K562 (cell line): Measurements from ENCODE around the gene MPG. TPM values are rescaled to one million over a fixed set of nuclear protein-coding genes. Genes with fewer than 3 reads are reported as not detected.

ENCODE experiments used
- ATAC-seq: fragments of 200-7000 bp; cut with Tn5 transposase; 3 replicates; pipeline ENCODE4 v1.9.1; 2020; ENCODE audit warnings: moderate library complexity
- BruUV-seq: library from RNA; stranded (reverse); fragments of 400-500 nt; replicated peaks from 2 replicates; lab custom pipeline; 2021; lab: Mats Ljungman, UMichigan
- CTCF ChIA-PET: fragments of 300-600 bp; formaldehyde crosslinking; extraction: SDS; loops from one replicate; lab custom pipeline; 2021; ENCODE audit warnings: low intra/inter-chr PET ratio; lab: Yijun Ruan, JAX
- POLR2A ChIA-PET: fragments of 300-600, 350-650 bp; sonication (Branson Sonifier 250); formaldehyde crosslinking; extraction: SDS; loops from one replicate; lab custom pipeline; 2021; ENCODE audit warnings: antibody characterized with exemption, inconsistent platforms; lab: Yijun Ruan, JAX
- DNase-seq, 4 experiments: peaks; one replicate each; pipeline versions ENCODE4 v3.0.0 to v3.0.0-alpha.2; 2011 to 2018; ENCODE audit warnings: low spot score in 3 of 4, mixed read lengths in 3 of 4; ENCODE audit errors: extremely low read depth in 1 of 4
- FAIRE-seq: peaks from 2 replicates; lab custom pipeline; 2011; peaks lifted over from hg19 to GRCh38; lab: Jason Lieb, UNC
- H2AFZ ChIP-seq: 2 replicates; pipeline ENCODE4 v1.6.0; 2011; ENCODE audit warnings: low read depth, low read length, control low read depth, inconsistent platforms
- H3K27ac ChIP-seq: fragments of 200-600 bp; 3 replicates; pipeline ENCODE4 v1.8.0; 2011; ENCODE audit warnings: low read depth, mild to moderate bottlenecking, control low read depth, inconsistent platforms, low read length, moderate library complexity, mixed read lengths; ENCODE audit errors: extremely low read depth
- H3K27me3 ChIP-seq, 2 experiments: fragments of 300-600 bp in 1 of 2; 2 replicates in 1 of 2; 3 replicates in 1 of 2; pipeline versions ENCODE4 v1.6.0 to v1.8.0; 2011; ENCODE audit warnings: inconsistent platforms in 2 of 2, low read length in 2 of 2, mild to moderate bottlenecking in 1 of 2, mixed read lengths in 1 of 2, moderate library complexity in 1 of 2; ENCODE audit not compliant: control insufficient read depth in 2 of 2, insufficient read depth in 2 of 2
- H3K36me3 ChIP-seq: fragments of 300-600 bp; 3 replicates; pipeline ENCODE4 v1.8.0; 2011; ENCODE audit warnings: mild to moderate bottlenecking, low read length, inconsistent platforms; ENCODE audit not compliant: control insufficient read depth, insufficient read depth
- H3K4me1 ChIP-seq, 2 experiments: fragments of 200-600 bp in 1 of 2; replicated peaks in 1 of 2; 2 replicates in 1 of 2; 3 replicates in 1 of 2; pipeline versions ENCODE4 v1.5.1 to v1.8.0; 2011; ENCODE audit warnings: inconsistent platforms in 2 of 2, low read length in 2 of 2, mild to moderate bottlenecking in 1 of 2, mixed read lengths in 1 of 2, moderate library complexity in 1 of 2; ENCODE audit not compliant: control insufficient read depth in 2 of 2, insufficient read depth in 2 of 2
- H3K4me2 ChIP-seq: 2 replicates; pipeline ENCODE4 v1.6.1; 2011; ENCODE audit warnings: low read length, control low read depth, inconsistent platforms, mixed read lengths; ENCODE audit not compliant: insufficient read depth
- H3K4me3 ChIP-seq: fragments of 200-600 bp; sonication (generic), shearing (Covaris generic); 2 replicates; pipeline ENCODE4 v1.5.1; 2016; ENCODE audit warnings: control low read depth, inconsistent platforms
- H3K79me2 ChIP-seq: fragments of 200-600 bp; 3 replicates; pipeline ENCODE4 v1.8.0; 2011; ENCODE audit warnings: low read length, inconsistent platforms; ENCODE audit not compliant: control insufficient read depth, insufficient read depth
- H3K9ac ChIP-seq, 2 experiments: 2 replicates each; pipeline versions ENCODE4 v1.6.0 to v1.6.1; 2011; ENCODE audit warnings: low read depth in 2 of 2, low read length in 2 of 2, control low read depth in 1 of 2, inconsistent platforms in 1 of 2, mild to moderate bottlenecking in 1 of 2, mixed read lengths in 1 of 2; ENCODE audit not compliant: insufficient read depth in 1 of 2
- H3K9me1 ChIP-seq: one replicate; pipeline ENCODE4 v1.6.0; 2011; ENCODE audit warnings: inconsistent platforms, mild to moderate bottlenecking, low read length, moderate library complexity; ENCODE audit not compliant: control insufficient read depth, insufficient read depth
- H3K9me3 ChIP-seq: replicated peaks from 2 replicates; pipeline ENCODE4 v1.5.1; 2011; ENCODE audit warnings: low read depth, low read length, inconsistent platforms; ENCODE audit not compliant: control insufficient read depth, insufficient read depth
- H4K20me1 ChIP-seq: replicated peaks from 2 replicates; pipeline ENCODE4 v1.6.1; 2011; ENCODE audit warnings: low read length, inconsistent platforms, mixed read lengths; ENCODE audit not compliant: control insufficient read depth, insufficient read depth
- HMG20B ChIP-seq: fragments of 250-450 bp; sonication (Bioruptor Pico); IDR thresholded peaks from 2 replicates; pipeline ENCODE4 v1.5.0; 2021; ENCODE audit warnings: mild to moderate bottlenecking
- KAT7 ChIP-seq: sonication (generic); formaldehyde crosslinking; IDR thresholded peaks from 2 replicates; pipeline ENCODE4 v1.8.0; 2022; ENCODE audit warnings: missing genetic modification reagents, mild to moderate bottlenecking, borderline replicate concordance
- MEF2D ChIP-seq: conservative IDR thresholded peaks from 2 replicates; pipeline ENCODE4 v1.6.1; 2016; ENCODE audit warnings: low read depth, missing genetic modification characterization, missing compliant biosample characterization
- NCOA6 ChIP-seq: fragments of 450-650 bp; IDR thresholded peaks from 2 replicates; pipeline ENCODE4 v1.6.1; 2017; ENCODE audit warnings: mild to moderate bottlenecking
- NEUROD1 ChIP-seq: fragments of 150-350 bp; IDR thresholded peaks from 2 replicates; pipeline ENCODE4 v1.6.1; 2014; ENCODE audit warnings: borderline replicate concordance, low read length, low read depth; ENCODE audit not compliant: partially characterized antibody
- OTX1 ChIP-seq: fragments of 450-650 bp; formaldehyde crosslinking; IDR thresholded peaks from 2 replicates; pipeline ENCODE4 v1.4.0; 2022; ENCODE audit warnings: mild to moderate bottlenecking
- ZNF507 ChIP-seq: conservative IDR thresholded peaks from 2 replicates; pipeline ENCODE4 v1.6.1; 2017; ENCODE audit warnings: missing genetic modification characterization, missing compliant biosample characterization
- WGBS: fragments of 100-300 bp; shearing (Covaris generic); methylation state at CpG from one replicate; pipeline ENCODE4 v1.1.6; 2016; ENCODE audit warnings: low coverage, mixed read lengths; ENCODE audit not compliant: insufficient coverage; ENCODE audit errors: missing lambda C conversion rate; 5-methylcytosine and 5-hydroxymethylcytosine counted together
- in situ Hi-C: fragments of 300-500 bp; cut with MboI; formaldehyde crosslinking; loops from 4 replicates; pipeline ENCODE4 v1.15.0; 2018; ENCODE audit warnings: inconsistent platforms, mixed read lengths
- intact Hi-C: fragments of 100-400 bp; cut with micrococcal nuclease; formaldehyde crosslinking; loops from 2 replicates; pipeline ENCODE4 v1.14.2; 2022
- polyA plus RNA-seq, 8 experiments: library from polyadenylated mRNA; depleted of rRNA in 4 of 8; stranded (reverse) in 5 of 8; unstranded in 3 of 8; fragments of >200 nt; fragmentation: Nextera tagmentation in 2 of 8; fragmentation: Illumina TruSeq in 1 of 8; extraction: Ambion mirVana in 2 of 8; extraction: Trizol in 1 of 8; gene quantifications; 2 replicates each; pipeline versions ENCODE4 v1.2.1 to v1.2.3, GENCODE V29; 2011 to 2014; ENCODE audit warnings: inconsistent platforms in 1 of 8, missing spikeins in 1 of 8
- total RNA-seq, 7 experiments: library from RNA; depleted of rRNA in 6 of 7; stranded (reverse); fragments of >200 nt in 6 of 7; fragmentation: Illumina TruSeq in 2 of 7; extraction: Trizol in 2 of 7; gene quantifications; 2 replicates each; pipeline versions ENCODE4 v1.2.1 to v1.2.3, GENCODE V29; 2011 to 2021; ENCODE audit warnings: low replicate concordance in 1 of 7
- TF ChIP-seq, protein P1 (sequence below): sonication (generic); formaldehyde crosslinking; IDR thresholded peaks from 2 replicates; pipeline ENCODE4 v1.9.0; 2022; ENCODE audit warnings: mild to moderate bottlenecking, missing genetic modification reagents
- TF ChIP-seq, protein P2 (sequence below): fragments of 450-650 bp; formaldehyde crosslinking; IDR thresholded peaks from 2 replicates; pipeline ENCODE4 v1.4.0; 2020; ENCODE audit warnings: mild to moderate bottlenecking, mixed read lengths

The MPG gene
- total and polyA plus RNA-seq, 9 of the 15 experiments (the other 6 are each of a cell fraction or from before 2014, with no cell fraction given) = 0.42 to 226 (median 36.2) TPM

DNA sequence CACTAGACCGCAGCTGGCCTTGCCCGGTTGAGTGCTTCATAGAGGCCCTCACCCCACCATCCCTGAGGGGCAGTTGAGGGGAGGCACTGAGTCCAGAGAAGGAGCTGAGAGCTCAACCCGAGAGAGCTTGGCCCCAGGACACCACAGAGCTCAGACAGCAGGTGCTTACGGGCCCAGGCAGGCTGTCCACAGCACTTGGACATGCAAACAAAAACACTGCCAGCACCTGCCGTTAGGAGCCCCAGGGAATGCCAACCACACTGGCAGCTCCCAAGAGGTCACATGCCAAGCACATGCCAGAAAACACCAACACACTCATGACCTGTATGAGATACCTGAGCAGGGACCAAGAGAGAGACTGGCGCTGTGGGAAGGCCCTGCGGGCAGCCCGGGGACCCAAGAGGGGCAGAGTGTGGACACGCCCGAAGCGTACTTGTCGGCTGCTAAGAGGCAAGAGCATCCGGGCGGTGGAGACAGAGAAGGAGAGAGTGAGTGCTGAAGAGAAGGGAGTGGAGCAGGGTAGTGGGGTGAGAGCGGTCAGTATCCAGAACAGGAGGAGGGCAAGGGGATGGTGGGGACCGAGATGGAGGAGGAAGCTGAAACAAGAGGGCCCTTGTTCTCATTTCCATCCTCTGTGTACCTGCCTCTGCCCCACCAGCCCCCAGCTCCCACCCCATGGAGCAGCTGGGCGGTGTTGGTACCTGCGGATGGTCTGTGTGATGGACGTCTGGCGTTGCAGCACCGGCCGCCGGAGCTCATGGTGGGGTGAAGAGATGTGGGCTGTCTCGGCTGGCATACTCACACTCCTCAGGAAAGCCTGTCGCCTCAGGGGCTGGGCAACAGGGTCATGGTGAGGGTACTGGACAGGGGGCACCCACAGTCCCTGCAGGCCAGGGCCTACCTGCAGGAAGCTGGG, 13.8 kb upstream of the MPG start:
- in situ Hi-C loops = no loop called here
- POLR2A ChIA-PET = interaction anchor here (0.8 to 1.6 kb wide), 4 partner anchors 11 to 193 kb away, joined by 3 to 7 read pairs (median 4); partner anchors contain the start of genes HBQ1, POLR3K and SNRNP25
- TF ChIP-seq HMG20B (CRISPR knock-in tag) (no peak), OTX1 (no peak), ZNF507 (no peak), NEUROD1 (no peak), NCOA6 (no peak), MEF2D (no peak), KAT7 (no peak)
- TF ChIP-seq, protein P1, sequence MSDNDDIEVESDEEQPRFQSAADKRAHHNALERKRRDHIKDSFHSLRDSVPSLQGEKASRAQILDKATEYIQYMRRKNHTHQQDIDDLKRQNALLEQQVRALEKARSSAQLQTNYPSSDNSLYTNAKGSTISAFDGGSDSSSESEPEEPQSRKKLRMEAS (CRISPR knock-in tag) = no peak
- TF ChIP-seq, protein P2, sequence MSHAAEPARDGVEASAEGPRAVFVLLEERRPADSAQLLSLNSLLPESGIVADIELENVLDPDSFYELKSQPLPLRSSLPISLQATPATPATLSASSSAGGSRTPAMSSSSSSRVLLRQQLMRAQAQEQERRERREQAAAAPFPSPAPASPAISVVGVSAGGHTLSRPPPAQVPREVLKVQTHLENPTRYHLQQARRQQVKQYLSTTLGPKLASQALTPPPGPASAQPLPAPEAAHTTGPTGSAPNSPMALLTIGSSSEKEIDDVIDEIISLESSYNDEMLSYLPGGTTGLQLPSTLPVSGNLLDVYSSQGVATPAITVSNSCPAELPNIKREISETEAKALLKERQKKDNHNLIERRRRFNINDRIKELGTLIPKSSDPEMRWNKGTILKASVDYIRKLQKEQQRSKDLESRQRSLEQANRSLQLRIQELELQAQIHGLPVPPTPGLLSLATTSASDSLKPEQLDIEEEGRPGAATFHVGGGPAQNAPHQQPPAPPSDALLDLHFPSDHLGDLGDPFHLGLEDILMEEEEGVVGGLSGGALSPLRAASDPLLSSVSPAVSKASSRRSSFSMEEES (CRISPR knock-in tag) = no peak
- Histone ChIP-seq H3K79me2 (no peaks in the 10 kb centered on the region), H4K20me1 (peaks cover 2% of the 10 kb centered on the region; the same call in 1 of the 2 replicates), H3K4me1 (peaks cover 0 to 56% of the 10 kb centered on the region in 2 experiments; a peak in 3 of 5 replicates), H3K9me1 (no peaks in the 10 kb centered on the region), H2AFZ (no peak overlapping the region), H3K36me3 (peaks cover under 1% of the 10 kb centered on the region; the same call in 2 of the 3 replicates), H3K27ac (no peak overlapping the region), H3K9ac (peak overlapping the region in 1 of 2 experiments; percentile 43; a peak in 1 of 4 replicates), H3K9me3 (no peaks in the 10 kb centered on the region), H3K4me3 (no peak overlapping the region), H3K4me2 (no peak overlapping the region), H3K27me3 (no peaks in the 10 kb centered on the region)
- intact Hi-C loops = no loop called here
- BruUV-seq = no TSS peak
- DNase-seq = no peak
- WGBS = 67% methylated on average over 20 of the region's 25 CpGs
- CTCF ChIA-PET = interaction anchor here (0.5 to 7.3 kb wide), 3 partner anchors 33 to 117 kb away, joined by 4 to 125 read pairs (median 41); partner anchors contain the start of gene HBQ1
- ATAC-seq = no peak
- FAIRE-seq = no peak
